Subcutaneous abdominal adipose tissue (tissue), 5 donors: ENCODE data around the gene IRF5.

Experiments
- H3K27ac ChIP-seq: one replicate; pipeline ENCODE4 v1.7.0; 2013; ENCODE audit warnings: low read depth, mild to moderate bottlenecking, inconsistent platforms, low read length, moderate library complexity
- H3K27me3 ChIP-seq, 5 donors: one replicate each; pipeline ENCODE4 v1.7.0; 2013; ENCODE audit warnings: low read length in 5 of 5, inconsistent platforms in 1 of 5; ENCODE audit not compliant: control insufficient read depth in 5 of 5, insufficient read depth in 4 of 5
- H3K36me3 ChIP-seq, 5 donors: one replicate each; pipeline ENCODE4 v1.7.0; 2013; ENCODE audit warnings: low read length in 5 of 5; ENCODE audit not compliant: control insufficient read depth in 5 of 5, insufficient read depth in 5 of 5
- H3K4me1 ChIP-seq, 5 donors: one replicate each; pipeline ENCODE4 v1.7.0; 2013; ENCODE audit warnings: low read length in 5 of 5, mild to moderate bottlenecking in 3 of 5, moderate library complexity in 1 of 5; ENCODE audit not compliant: control insufficient read depth in 5 of 5, insufficient read depth in 5 of 5
- H3K4me3 ChIP-seq, 5 donors: one replicate each; pipeline ENCODE4 v1.7.0; 2013; ENCODE audit warnings: low read length in 5 of 5, low read depth in 1 of 5
- H3K9ac ChIP-seq, 5 donors: one replicate each; pipeline ENCODE4 v1.7.0; 2013; ENCODE audit warnings: low read length in 5 of 5, mild to moderate bottlenecking in 4 of 5, moderate library complexity in 3 of 5
- H3K9me3 ChIP-seq, 5 donors: one replicate each; pipeline ENCODE4 v1.7.0; 2013; ENCODE audit warnings: low read length in 5 of 5; ENCODE audit not compliant: control insufficient read depth in 5 of 5
- donor health status: healthy.
- donor health status: healthy.
- donor health status: healthy.
- donor health status: healthy.
- donor health status: healthy.

The IRF5 gene

GRCh38 chr7:128893251-128894100 lies 44.3 kb upstream of the IRF5 start:
- no peaks in the 10 kb centered on the region for H3K9me3 ChIP-seq
- peaks cover 0 to 10% (median 5%) of the 10 kb centered on the region in 5 donors for H3K27me3 ChIP-seq
- H3K9ac ChIP-seq: no peak overlapping the region
- H3K27ac ChIP-seq: no peak overlapping the region
- no peaks in the 10 kb centered on the region for H3K4me1 ChIP-seq
- H3K36me3 ChIP-seq: no peaks in the 10 kb centered on the region
- no peak overlapping the region for H3K4me3 ChIP-seq

- Histone ChIP-seq H3K9ac (no peak overlapping the region), H3K4me1 (no peaks in the 10 kb centered on the region), H3K36me3 (no peaks in the 10 kb centered on the region), H3K27me3 (peaks cover 0 to 10% (median 5%) of the 10 kb centered on the region in 5 donors), H3K27ac (no peak overlapping the region), H3K9me3 (peaks cover 0 to under 1% (median 0%) of the 10 kb centered on the region in 5 donors), H3K4me3 (no peak overlapping the region)
These were observed 43.7 kb upstream of the IRF5 start for GRCh38 chr7:128894101-128894440.

- Histone ChIP-seq H3K4me1 (no peaks in the 10 kb centered on the region), H3K27ac (no peak overlapping the region), H3K27me3 (peaks cover 0 to 8% (median 5%) of the 10 kb centered on the region in 5 donors), H3K36me3 (no peaks in the 10 kb centered on the region), H3K9ac (no peak overlapping the region), H3K4me3 (no peak overlapping the region), H3K9me3 (peaks cover 0 to 7% (median 3%) of the 10 kb centered on the region in 5 donors)
These were observed 42.4 kb upstream of the IRF5 start for GRCh38 chr7:128895320-128895719.

- Histone ChIP-seq H3K27ac (no peak overlapping the region), H3K4me3 (no peak overlapping the region), H3K36me3 (no peaks in the 10 kb centered on the region), H3K4me1 (no peaks in the 10 kb centered on the region), H3K27me3 (no peaks in the 10 kb centered on the region), H3K9ac (no peak overlapping the region), H3K9me3 (peaks cover 0 to 7% (median 3%) of the 10 kb centered on the region in 5 donors)
These were observed 38.3 kb upstream of the IRF5 start for GRCh38 chr7:128899392-128899791.

GRCh38 chr7:128900237-128900636 lies 37.5 kb upstream of the IRF5 start:
- H3K9ac ChIP-seq: no peak overlapping the region
- H3K4me1 ChIP-seq: no peaks in the 10 kb centered on the region
- no peaks in the 10 kb centered on the region for H3K36me3 ChIP-seq
- no peak overlapping the region for H3K27ac ChIP-seq
- no peaks in the 10 kb centered on the region for H3K27me3 ChIP-seq
- no peak overlapping the region for H3K4me3 ChIP-seq
- H3K9me3 ChIP-seq: peaks cover 0 to 7% (median 3%) of the 10 kb centered on the region in 5 donors

GRCh38 chr7:128902761-128903585 lies 34.8 kb upstream of the IRF5 start:
- H3K9ac ChIP-seq: no peak overlapping the region

GRCh38 chr7:128903621-128904361 lies 33.9 kb upstream of the IRF5 start:
- no peak overlapping the region for H3K9ac ChIP-seq
- H3K27ac ChIP-seq: no peak overlapping the region
- H3K4me1 ChIP-seq: no peaks in the 10 kb centered on the region
- H3K4me3 ChIP-seq: no peak overlapping the region
- H3K36me3 ChIP-seq: peaks cover 0 to 4% (median 0%) of the 10 kb centered on the region in 5 donors
- H3K27me3 ChIP-seq: peaks cover 0 to 3% (median 0%) of the 10 kb centered on the region in 5 donors
- peaks cover 0 to 7% (median 3%) of the 10 kb centered on the region in 5 donors for H3K9me3 ChIP-seq

More at GRCh38 chr7:128902761-128903585, 34.8 kb upstream of the IRF5 start:
- H3K27ac ChIP-seq: no peak overlapping the region
- H3K36me3 ChIP-seq: peaks cover 0 to 4% (median 0%) of the 10 kb centered on the region in 5 donors
- peaks cover 0 to 3% (median 0%) of the 10 kb centered on the region in 5 donors for H3K27me3 ChIP-seq
- no peak overlapping the region for H3K4me3 ChIP-seq
- no peaks in the 10 kb centered on the region for H3K4me1 ChIP-seq
- peaks cover 0 to 7% (median 3%) of the 10 kb centered on the region in 5 donors for H3K9me3 ChIP-seq

GRCh38 chr7:128904381-128905197 lies 33.1 kb upstream of the IRF5 start:
- peaks cover 0 to 4% (median 0%) of the 10 kb centered on the region in 5 donors for H3K36me3 ChIP-seq
- H3K9me3 ChIP-seq: peaks cover 0 to 4% (median 0%) of the 10 kb centered on the region in 5 donors
- H3K27ac ChIP-seq: no peak overlapping the region
- peaks cover 1 to 6% (median 3%) of the 10 kb centered on the region in 5 donors for H3K4me1 ChIP-seq
- H3K9ac ChIP-seq: no peak overlapping the region
- no peak overlapping the region for H3K4me3 ChIP-seq
- H3K27me3 ChIP-seq: peaks cover 0 to 11% (median 3%) of the 10 kb centered on the region in 5 donors
